Endodermal cell (in vitro differentiated cells): Measurements from ENCODE around the gene ZNF555. TPM values are rescaled to one million over a fixed set of nuclear protein-coding genes. Genes with fewer than 3 reads are reported as not detected.
"Not testable (repeated sequence)": the region's sequence is repeated elsewhere in the genome, so short reads cannot be mapped to it uniquely, and the experiment has no call there.

Experiments used
- DNase-seq: peaks from one replicate; pipeline ENCODE4 v3.0.0-alpha.2; 2017
- H3K27ac ChIP-seq: 2 replicates; pipeline ENCODE4 v1.5.1; 2013; ENCODE audit warnings: mild to moderate bottlenecking, low read depth, low read length, moderate library complexity
- H3K27me3 ChIP-seq: 2 replicates; pipeline ENCODE4 v1.6.1; 2013; ENCODE audit warnings: mild to moderate bottlenecking, low read length, moderate library complexity; ENCODE audit not compliant: insufficient read depth, control insufficient read depth, poor library complexity, severe bottlenecking
- H3K36me3 ChIP-seq: 2 replicates; pipeline ENCODE4 v1.7.0; 2013; ENCODE audit warnings: mild to moderate bottlenecking, low read length, moderate library complexity; ENCODE audit not compliant: control insufficient read depth, insufficient read depth
- H3K4me1 ChIP-seq: one replicate; pipeline ENCODE4 v1.7.0; 2013; ENCODE audit warnings: low read length; ENCODE audit not compliant: control insufficient read depth, insufficient read depth
- H3K4me3 ChIP-seq: 2 replicates; pipeline ENCODE4 v1.5.1; 2013; ENCODE audit warnings: mild to moderate bottlenecking, low read length, moderate library complexity
- H3K9ac ChIP-seq: 2 replicates; pipeline ENCODE4 v1.6.1; 2013; ENCODE audit warnings: mild to moderate bottlenecking, low read length, moderate library complexity; ENCODE audit not compliant: poor library complexity, severe bottlenecking; ENCODE audit errors: extremely low read depth
- H3K9me3 ChIP-seq: 2 replicates; pipeline ENCODE4 v1.6.1; 2013; ENCODE audit warnings: mild to moderate bottlenecking, low read length, moderate library complexity; ENCODE audit not compliant: control insufficient read depth
- H3K27ac Mint-ChIP-seq: 2 replicates; pipeline ENCODE4 v1.8.0; 2020; ENCODE audit warnings: mixed read lengths
- H3K27me3 Mint-ChIP-seq: 2 replicates; pipeline ENCODE4 v1.8.0; 2021; ENCODE audit warnings: mild to moderate bottlenecking, mixed read lengths; ENCODE audit not compliant: insufficient read depth
- H3K36me3 Mint-ChIP-seq: 2 replicates; pipeline ENCODE4 v1.8.0; 2020; ENCODE audit warnings: low read depth, mixed read lengths
- H3K4me1 Mint-ChIP-seq: 2 replicates; pipeline ENCODE4 v1.8.0; 2020; ENCODE audit warnings: mixed read lengths
- H3K4me3 Mint-ChIP-seq: 2 replicates; pipeline ENCODE4 v1.8.0; 2020; ENCODE audit warnings: mild to moderate bottlenecking, moderate library complexity, mixed read lengths
- H3K9me3 Mint-ChIP-seq: 2 replicates; pipeline ENCODE4 v1.8.0; 2020; ENCODE audit warnings: mild to moderate bottlenecking, mixed read lengths
- WGBS, 2 experiments: methylation state at CpG; one replicate each; pipeline versions ENCODE4 v1.1.5 to v1.1.7; 2013; ENCODE audit warnings: missing lambda C conversion rate in 2 of 2, mixed read lengths in 1 of 2; ENCODE audit not compliant: insufficient coverage in 1 of 2, insufficient read length in 1 of 2; 5-methylcytosine and 5-hydroxymethylcytosine counted together
- long read RNA-seq, 4 experiments: library from polyadenylated mRNA in 2 of 4; library from RNA in 1 of 4; library from capped mRNA in 1 of 4; stranded (forward) in 3 of 4; unstranded in 1 of 4; transcript quantifications; one replicate each; pipeline ENCODE4 v2.0.0, GENCODE V29; 2020 to 2021; ENCODE audit warnings: inconsistent platforms in 1 of 4
- polyA plus RNA-seq, 2 experiments: library from polyadenylated mRNA; stranded (reverse); fragments of 50-300 nt; gene quantifications; one replicate each; pipeline ENCODE4 v1.2.3, GENCODE V29; 2013
- total RNA-seq, 2 donors: library from RNA; stranded (reverse); fragmentation: NEBNext Ultra II Directional in 1 of 2; extraction: Animal tissue kit (Norgen Biotek cat#: 25700) in 1 of 2; gene quantifications; 2 replicates in 1 of 2; 3 replicates in 1 of 2; pipeline ENCODE4 v1.2.1, GENCODE V29; 2021
- TF ChIP-seq, protein P1 (sequence below): fragments of 200-600 bp; sonication (generic); conservative IDR thresholded peaks from 2 replicates; pipeline ENCODE4 v1.5.0; 2021; ENCODE audit warnings: antibody characterized with exemption, mild to moderate bottlenecking

ZNF555 gene
- total RNA-seq = 10 to 100 TPM in 1 of 2 donors, 1 to 10 TPM in 1; 9.6 to 10.5 TPM
- polyA plus RNA-seq (2013, experiment 1 of 2) = 8.7 TPM
- polyA plus RNA-seq (2013, experiment 2 of 2) = 8.7 TPM
- long read RNA-seq, experiment 1, full-length matches to known transcripts = 4 of 4 reads
- long read RNA-seq, experiment 1, partial matches to known transcripts = 0 of 4 reads
- long read RNA-seq, experiment 1, other reads (novel, unspliced or antisense) = 0 of 4 reads
- long read RNA-seq, experiment 2, full-length matches to known transcripts = 8 of 11 reads
- long read RNA-seq, experiment 2, partial matches to known transcripts = 1 of 11 reads
- long read RNA-seq, experiment 2, other reads (novel, unspliced or antisense) = 2 of 11 reads
- long read RNA-seq, experiment 3, full-length matches to known transcripts = 47 of 58 reads
- long read RNA-seq, experiment 3, partial matches to known transcripts = 1 of 58 reads
- long read RNA-seq, experiment 3, other reads (novel, unspliced or antisense) = 10 of 58 reads
- long read RNA-seq, experiment 4, full-length matches to known transcripts = 19 of 20 reads
- long read RNA-seq, experiment 4, partial matches to known transcripts = 1 of 20 reads
- long read RNA-seq, experiment 4, other reads (novel, unspliced or antisense) = 0 of 20 reads

- Histone ChIP-seq H3K4me3 (peak within 1 kb of the TSS; percentile 82), H3K4me1 (no peaks in the 10 kb centered on the region), H3K27ac (peak within 1 kb of the TSS; percentile 83), H3K36me3 (peaks cover 18% of the 10 kb centered on the region), H3K9ac (peak within 1 kb of the TSS; percentile 72), H3K27me3 (no peaks in the 10 kb centered on the region), H3K9me3 (peaks cover 42% of the 10 kb centered on the region)
- Mint-ChIP-seq H3K4me1 (peaks cover 5% of the 10 kb centered on the region), H3K4me3 (peak within 1 kb of the TSS; percentile 70), H3K27me3 (peaks cover 4% of the 10 kb centered on the region), H3K9me3 (peaks cover 65% of the 10 kb centered on the region), H3K36me3 (peaks cover 50% of the 10 kb centered on the region), H3K27ac (peak within 1 kb of the TSS; percentile 88)
- TF ChIP-seq, protein P1, sequence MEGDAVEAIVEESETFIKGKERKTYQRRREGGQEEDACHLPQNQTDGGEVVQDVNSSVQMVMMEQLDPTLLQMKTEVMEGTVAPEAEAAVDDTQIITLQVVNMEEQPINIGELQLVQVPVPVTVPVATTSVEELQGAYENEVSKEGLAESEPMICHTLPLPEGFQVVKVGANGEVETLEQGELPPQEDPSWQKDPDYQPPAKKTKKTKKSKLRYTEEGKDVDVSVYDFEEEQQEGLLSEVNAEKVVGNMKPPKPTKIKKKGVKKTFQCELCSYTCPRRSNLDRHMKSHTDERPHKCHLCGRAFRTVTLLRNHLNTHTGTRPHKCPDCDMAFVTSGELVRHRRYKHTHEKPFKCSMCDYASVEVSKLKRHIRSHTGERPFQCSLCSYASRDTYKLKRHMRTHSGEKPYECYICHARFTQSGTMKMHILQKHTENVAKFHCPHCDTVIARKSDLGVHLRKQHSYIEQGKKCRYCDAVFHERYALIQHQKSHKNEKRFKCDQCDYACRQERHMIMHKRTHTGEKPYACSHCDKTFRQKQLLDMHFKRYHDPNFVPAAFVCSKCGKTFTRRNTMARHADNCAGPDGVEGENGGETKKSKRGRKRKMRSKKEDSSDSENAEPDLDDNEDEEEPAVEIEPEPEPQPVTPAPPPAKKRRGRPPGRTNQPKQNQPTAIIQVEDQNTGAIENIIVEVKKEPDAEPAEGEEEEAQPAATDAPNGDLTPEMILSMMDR = peak; percentile 72
- WGBS, 2 experiments = 0 to 1% methylated on average over 43 to 106 of the region's 106 CpGs
- peak; percentile 99 for DNase-seq
Measured at GRCh38 chr19:2840794-2841791, at the start of gene ZNF555. TSS of gene ZNF555 (plus strand) at chr19:2841475. CDS start at chr19:2841573, 98 bp downstream.

DNA sequence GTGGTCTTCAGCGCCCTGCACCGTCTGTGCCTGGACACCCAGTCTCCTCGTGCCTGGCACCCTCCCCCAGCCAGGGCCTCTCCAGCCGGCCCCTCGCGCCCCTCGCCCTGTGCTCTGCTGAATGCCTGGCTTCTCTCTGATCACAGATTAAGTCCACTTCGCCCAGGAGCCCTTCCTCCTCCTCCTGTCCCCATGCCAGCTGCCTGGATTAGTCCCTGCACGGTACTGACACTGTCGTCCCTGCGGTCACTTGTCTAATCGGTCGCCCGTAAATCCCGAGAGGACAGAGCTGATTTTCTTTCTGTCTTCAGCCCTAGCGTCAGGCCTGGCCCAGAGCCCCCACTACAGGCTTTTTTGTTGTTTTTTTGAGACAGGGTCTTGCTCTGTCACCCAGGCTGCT lies 49.4 kb upstream of the ZNF555 start:
- 92 to 94% methylated on average over 12 to 16 of the region's 16 CpGs for WGBS, 2 experiments

DNA sequence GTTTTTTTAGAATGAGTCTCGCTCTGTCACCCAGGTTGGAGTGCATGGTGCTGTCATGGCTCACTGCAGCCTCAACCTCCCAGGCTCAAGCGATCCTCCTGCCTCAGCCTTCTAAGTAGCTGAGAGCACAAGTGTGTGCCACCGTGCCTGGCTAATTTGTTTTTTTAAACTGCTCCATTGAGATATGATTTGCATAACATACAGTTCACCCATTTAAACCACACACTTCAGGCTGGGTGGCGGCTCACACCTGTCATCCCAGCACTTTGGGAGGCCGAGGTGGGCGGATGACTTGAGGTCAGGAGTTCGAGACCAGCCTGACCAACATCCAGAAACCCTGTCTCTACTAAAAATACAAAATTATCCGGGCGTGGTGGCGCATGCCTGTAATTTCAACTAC lies 48.6 kb upstream of the ZNF555 start:
- not testable (repeated sequence) for H3K27ac Mint-ChIP-seq, H3K9ac ChIP-seq, H3K4me1 ChIP-seq, H3K4me3 ChIP-seq, H3K4me3 Mint-ChIP-seq, H3K27ac ChIP-seq, H3K9me3 Mint-ChIP-seq, H3K27me3 Mint-ChIP-seq, H3K4me1 Mint-ChIP-seq, DNase-seq, H3K9me3 ChIP-seq, H3K27me3 ChIP-seq
- peaks cover 48% of the 10 kb centered on the region for H3K36me3 ChIP-seq
- 91 to 94% methylated on average over 9 to 10 of the region's 10 CpGs for WGBS, 2 experiments
- H3K36me3 Mint-ChIP-seq = peaks cover 64% of the 10 kb centered on the region

More for the DNA sequence above, 49.4 kb upstream of the ZNF555 start:
- no peaks in the 10 kb centered on the region for H3K27me3 ChIP-seq
- H3K27ac ChIP-seq = no peak overlapping the region
- H3K4me1 ChIP-seq = no peaks in the 10 kb centered on the region
- peaks cover 41% of the 10 kb centered on the region for H3K36me3 ChIP-seq
- H3K4me3 Mint-ChIP-seq = no peak overlapping the region
- no peaks in the 10 kb centered on the region for H3K4me1 Mint-ChIP-seq
- peaks cover 57% of the 10 kb centered on the region for H3K36me3 Mint-ChIP-seq
- no peaks in the 10 kb centered on the region for H3K9me3 ChIP-seq
- H3K9ac ChIP-seq = no peak overlapping the region
- no peak for DNase-seq
- no peaks in the 10 kb centered on the region for H3K9me3 Mint-ChIP-seq
- TF ChIP-seq, protein P1 = no peak
- no peaks in the 10 kb centered on the region for H3K27me3 Mint-ChIP-seq
- no peak overlapping the region for H3K27ac Mint-ChIP-seq
- H3K4me3 ChIP-seq = no peak overlapping the region
